ENCODE results near the gene AARS2. TPM values are rescaled to one million over a fixed set of nuclear protein-coding genes. Genes with fewer than 3 reads are reported as not detected.

Gene AARS2
- total and polyA plus RNA-seq, 9 of the 15 experiments (the other 6 are each of a cell fraction or from before 2014, with no cell fraction given): 0.97 to 34.0 (median 18.3) TPM

DNA sequence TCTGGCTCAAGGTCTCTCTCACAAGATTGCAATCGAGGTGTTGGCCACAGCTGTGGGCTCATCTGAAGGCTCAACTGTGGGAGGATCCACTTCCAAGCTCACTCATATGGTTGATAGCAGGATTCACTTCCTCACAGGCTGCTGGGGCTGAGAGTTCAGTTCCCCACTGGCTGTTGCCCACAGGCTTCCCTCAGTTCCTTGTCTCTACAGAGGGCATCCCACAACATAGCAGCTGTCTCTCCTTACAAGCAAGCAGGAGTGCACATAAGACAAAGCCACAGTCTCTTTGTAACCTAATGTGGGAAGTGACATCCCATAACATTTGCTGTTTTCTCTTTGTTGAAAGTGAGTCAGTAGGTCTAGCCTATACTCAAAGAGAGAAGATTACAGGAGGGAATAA, 43.3 kb upstream of the AARS2 start:
- DNase-seq (ENCODE audit: extremely low read depth in 1 of 4, low spot score in 3 of 4) (no peak), ATAC-seq (0 out of 3 replicates have a peak, but pooled peaks have one; percentile 25), FAIRE-seq (no peak)
- Histone ChIP-seq H3K4me1 (replicated peaks in 1 of 2; ENCODE audit: control insufficient read depth in 2 of 2, insufficient read depth in 2 of 2, low read length in 2 of 2) (no peaks in the 10 kb centered on the region), H3K9me1 (ENCODE audit: control insufficient read depth, insufficient read depth, low read length) (no peaks in the 10 kb centered on the region), H3K4me3 (no peak overlapping the region), H3K4me2 (ENCODE audit: insufficient read depth, low read length) (no peak overlapping the region), H3K27me3 (ENCODE audit: control insufficient read depth in 2 of 2, insufficient read depth in 2 of 2, low read length in 2 of 2) (peaks cover 7 to 9% of the 10 kb centered on the region in 2 experiments; a peak in 4 of 5 replicates), H3K9me3 (replicated peaks; ENCODE audit: control insufficient read depth, insufficient read depth, low read depth, low read length) (0 out of 2 replicates have a peak, but pooled peaks cover 2% of the 10 kb centered on the region), H3K27ac (ENCODE audit: extremely low read depth, low read depth, low read length) (no peak overlapping the region), H2AFZ (ENCODE audit: low read depth, low read length) (no peak overlapping the region), H3K9ac (ENCODE audit: insufficient read depth in 1 of 2, low read depth in 2 of 2, low read length in 2 of 2) (no peak overlapping the region), H3K79me2 (ENCODE audit: control insufficient read depth, insufficient read depth, low read length) (no peaks in the 10 kb centered on the region), H3K36me3 (ENCODE audit: control insufficient read depth, insufficient read depth, low read length) (no peaks in the 10 kb centered on the region), H4K20me1 (replicated peaks; ENCODE audit: control insufficient read depth, insufficient read depth, low read length) (no peaks in the 10 kb centered on the region)
- intact Hi-C loops (cut with micrococcal nuclease): no loop called here
- in situ Hi-C loops (cut with MboI): no loop called here
- ChIA-PET POLR2A (interaction anchor here (1.0 kb wide), 1 partner anchor 12 kb away, joined by 4 read pairs; no protein-coding TSS in a partner anchor), CTCF (ENCODE audit: low intra/inter-chr PET ratio) (no interaction called here)
- BruUV-seq (replicated peaks): no TSS peak
- TF ChIP-seq SPI1 (IDR thresholded peaks at IDR 0.05; ENCODE audit: borderline replicate concordance, low read depth, low read length) (0 out of 2 replicates have a peak, but pooled peaks have one; percentile 12), SREBF1 (IDR thresholded peaks at IDR 0.05; ENCODE audit: borderline replicate concordance, low read depth, low read length) (no peak)
- 0% methylated on average over 1 of the region's 1 CpG for WGBS (ENCODE audit: insufficient coverage, low coverage, missing lambda C conversion rate)

DNA sequence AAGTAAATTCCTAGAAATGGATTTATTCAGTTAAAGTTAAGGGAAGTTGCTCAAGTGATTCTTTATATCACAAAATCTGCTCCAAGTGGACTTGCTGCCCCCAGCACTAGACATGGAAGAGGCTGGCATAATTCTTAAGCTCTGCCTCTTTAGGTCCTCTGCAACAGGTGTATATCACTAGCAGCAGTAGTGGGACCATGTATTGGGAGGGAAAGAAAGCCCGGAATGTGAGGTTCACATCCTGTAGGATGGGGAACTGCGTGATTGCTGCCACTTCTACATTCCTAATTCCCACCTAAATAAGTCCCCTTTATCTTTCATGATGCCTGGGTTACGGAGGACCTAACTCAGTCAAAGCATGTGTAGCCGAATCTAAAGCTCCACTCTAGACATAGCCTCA, 42.5 kb upstream of the AARS2 start:
- no peaks in the 10 kb centered on the region for H3K4me1 ChIP-seq (replicated peaks in 1 of 2; ENCODE audit: control insufficient read depth in 2 of 2, insufficient read depth in 2 of 2, low read length in 2 of 2)
- no peaks in the 10 kb centered on the region for H3K9me1 ChIP-seq (ENCODE audit: control insufficient read depth, insufficient read depth, low read length)
- no peaks in the 10 kb centered on the region for H3K79me2 ChIP-seq (ENCODE audit: control insufficient read depth, insufficient read depth, low read length)
- DNase-seq (ENCODE audit: extremely low read depth in 1 of 4, low spot score in 3 of 4): no peak
- peaks cover 0 to 4% of the 10 kb centered on the region in 2 experiments; a peak in 3 of 5 replicates for H3K27me3 ChIP-seq (ENCODE audit: control insufficient read depth in 2 of 2, insufficient read depth in 2 of 2, low read length in 2 of 2)
- POLR2A ChIA-PET: interaction anchor here (1.0 kb wide), 1 partner anchor 11 kb away, joined by 4 read pairs; no protein-coding TSS in a partner anchor
- H3K36me3 ChIP-seq (ENCODE audit: control insufficient read depth, insufficient read depth, low read length): no peaks in the 10 kb centered on the region
- intact Hi-C loops (cut with micrococcal nuclease) (no loop called here), in situ Hi-C loops (cut with MboI) (no loop called here)
- CTCF ChIA-PET (ENCODE audit: low intra/inter-chr PET ratio): no interaction called here
- no peaks in the 10 kb centered on the region for H4K20me1 ChIP-seq (replicated peaks; ENCODE audit: control insufficient read depth, insufficient read depth, low read length)
- 2% methylated on average over 4 of the region's 4 CpGs for WGBS (ENCODE audit: insufficient coverage, low coverage, missing lambda C conversion rate)
- no peak for FAIRE-seq
- no peak overlapping the region for H3K4me2 ChIP-seq (ENCODE audit: insufficient read depth, low read length)
- no peak overlapping the region for H3K9ac ChIP-seq (ENCODE audit: insufficient read depth in 1 of 2, low read depth in 2 of 2, low read length in 2 of 2)
- no peak overlapping the region for H3K27ac ChIP-seq (ENCODE audit: extremely low read depth, low read depth, low read length)
- 0 out of 2 replicates have a peak, but pooled peaks cover 2% of the 10 kb centered on the region for H3K9me3 ChIP-seq (replicated peaks; ENCODE audit: control insufficient read depth, insufficient read depth, low read depth, low read length)
- H3K4me3 ChIP-seq: no peak overlapping the region
- no TSS peak for BruUV-seq (replicated peaks)
- no peak for ATAC-seq
- H2AFZ ChIP-seq (ENCODE audit: low read depth, low read length): no peak overlapping the region
- TF ChIP-seq MEF2D (tag; conservative IDR thresholded peaks at IDR 0.05; ENCODE audit: low read depth) (no peak), TEAD2 (tag; IDR thresholded peaks at IDR 0.05) (no peak), PML (IDR thresholded peaks at IDR 0.05; ENCODE audit: low read length) (no peak), HDAC8 (tag; IDR thresholded peaks at IDR 0.05) (no peak), ZNF23 (CRISPR knock-in tag; IDR thresholded peaks at IDR 0.05) (no peak)
- TF ChIP-seq, protein P1, sequence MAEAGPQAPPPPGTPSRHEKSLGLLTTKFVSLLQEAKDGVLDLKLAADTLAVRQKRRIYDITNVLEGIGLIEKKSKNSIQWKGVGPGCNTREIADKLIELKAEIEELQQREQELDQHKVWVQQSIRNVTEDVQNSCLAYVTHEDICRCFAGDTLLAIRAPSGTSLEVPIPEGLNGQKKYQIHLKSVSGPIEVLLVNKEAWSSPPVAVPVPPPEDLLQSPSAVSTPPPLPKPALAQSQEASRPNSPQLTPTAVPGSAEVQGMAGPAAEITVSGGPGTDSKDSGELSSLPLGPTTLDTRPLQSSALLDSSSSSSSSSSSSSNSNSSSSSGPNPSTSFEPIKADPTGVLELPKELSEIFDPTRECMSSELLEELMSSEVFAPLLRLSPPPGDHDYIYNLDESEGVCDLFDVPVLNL (CRISPR knock-in tag; IDR thresholded peaks at IDR 0.05; ENCODE audit: low read depth): no peak
- TF ChIP-seq, protein P2, sequence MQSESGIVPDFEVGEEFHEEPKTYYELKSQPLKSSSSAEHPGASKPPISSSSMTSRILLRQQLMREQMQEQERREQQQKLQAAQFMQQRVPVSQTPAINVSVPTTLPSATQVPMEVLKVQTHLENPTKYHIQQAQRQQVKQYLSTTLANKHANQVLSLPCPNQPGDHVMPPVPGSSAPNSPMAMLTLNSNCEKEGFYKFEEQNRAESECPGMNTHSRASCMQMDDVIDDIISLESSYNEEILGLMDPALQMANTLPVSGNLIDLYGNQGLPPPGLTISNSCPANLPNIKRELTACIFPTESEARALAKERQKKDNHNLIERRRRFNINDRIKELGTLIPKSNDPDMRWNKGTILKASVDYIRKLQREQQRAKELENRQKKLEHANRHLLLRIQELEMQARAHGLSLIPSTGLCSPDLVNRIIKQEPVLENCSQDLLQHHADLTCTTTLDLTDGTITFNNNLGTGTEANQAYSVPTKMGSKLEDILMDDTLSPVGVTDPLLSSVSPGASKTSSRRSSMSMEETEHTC (IDR thresholded peaks at IDR 0.05): no peak
- TF ChIP-seq, protein P3, sequence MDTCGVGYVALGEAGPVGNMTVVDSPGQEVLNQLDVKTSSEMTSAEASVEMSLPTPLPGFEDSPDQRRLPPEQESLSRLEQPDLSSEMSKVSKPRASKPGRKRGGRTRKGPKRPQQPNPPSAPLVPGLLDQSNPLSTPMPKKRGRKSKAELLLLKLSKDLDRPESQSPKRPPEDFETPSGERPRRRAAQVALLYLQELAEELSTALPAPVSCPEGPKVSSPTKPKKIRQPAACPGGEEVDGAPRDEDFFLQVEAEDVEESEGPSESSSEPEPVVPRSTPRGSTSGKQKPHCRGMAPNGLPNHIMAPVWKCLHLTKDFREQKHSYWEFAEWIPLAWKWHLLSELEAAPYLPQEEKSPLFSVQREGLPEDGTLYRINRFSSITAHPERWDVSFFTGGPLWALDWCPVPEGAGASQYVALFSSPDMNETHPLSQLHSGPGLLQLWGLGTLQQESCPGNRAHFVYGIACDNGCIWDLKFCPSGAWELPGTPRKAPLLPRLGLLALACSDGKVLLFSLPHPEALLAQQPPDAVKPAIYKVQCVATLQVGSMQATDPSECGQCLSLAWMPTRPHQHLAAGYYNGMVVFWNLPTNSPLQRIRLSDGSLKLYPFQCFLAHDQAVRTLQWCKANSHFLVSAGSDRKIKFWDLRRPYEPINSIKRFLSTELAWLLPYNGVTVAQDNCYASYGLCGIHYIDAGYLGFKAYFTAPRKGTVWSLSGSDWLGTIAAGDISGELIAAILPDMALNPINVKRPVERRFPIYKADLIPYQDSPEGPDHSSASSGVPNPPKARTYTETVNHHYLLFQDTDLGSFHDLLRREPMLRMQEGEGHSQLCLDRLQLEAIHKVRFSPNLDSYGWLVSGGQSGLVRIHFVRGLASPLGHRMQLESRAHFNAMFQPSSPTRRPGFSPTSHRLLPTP (IDR thresholded peaks at IDR 0.05; ENCODE audit: borderline replicate concordance, extremely low read depth, insufficient read length): no peak
